Activated T-helper 1 cell treated with anti-CD3 and anti-CD28 coated beads, Interleukin-12 subunit alpha, Interleukin-12 subunit beta, Interleukin-2, Interleukin-4 antibody, amounts not matched to agents 30 ng/mL and 10 ng/mL and 1 ng/mL, durations not matched to agents 14 hours and 24 hours and 36 hours (primary cell): ENCODE data around the gene GALNT18. TPM values are rescaled to one million over a fixed set of nuclear protein-coding genes. Genes with fewer than 3 reads are reported as not detected.

Source experiments
- DNase-seq: peaks from one replicate; pipeline ENCODE4 v3.0.0; 2021; ENCODE audit warnings: low spot score
- H3K27ac Mint-ChIP-seq: one replicate; pipeline ENCODE4 v1.8.0; 2021; ENCODE audit warnings: mild to moderate bottlenecking, mixed read lengths
- H3K27me3 Mint-ChIP-seq: one replicate; pipeline ENCODE4 v1.8.0; 2022; ENCODE audit warnings: mild to moderate bottlenecking, moderate library complexity, mixed read lengths; ENCODE audit not compliant: insufficient read depth
- H3K36me3 Mint-ChIP-seq: one replicate; pipeline ENCODE4 v1.8.0; 2021; ENCODE audit warnings: low read depth, mixed read lengths
- H3K4me1 Mint-ChIP-seq: one replicate; pipeline ENCODE4 v1.8.0; 2021; ENCODE audit warnings: low read depth, mixed read lengths
- H3K4me3 Mint-ChIP-seq: one replicate; pipeline ENCODE4 v1.8.0; 2021; ENCODE audit warnings: mild to moderate bottlenecking, moderate library complexity, mixed read lengths
- H3K9me3 Mint-ChIP-seq: one replicate; pipeline ENCODE4 v1.8.0; 2021; ENCODE audit warnings: mixed read lengths
- intact Hi-C: fragments of 100-400 bp; cut with micrococcal nuclease; formaldehyde crosslinking; loops from one replicate; pipeline ENCODE4 v1.15.1; 2024
- total RNA-seq: library from RNA; stranded (reverse); gene quantifications from 2 replicates; pipeline ENCODE4 v1.2.3, GENCODE V29; 2022

Gene GALNT18
- total RNA-seq, 1 donor from 2014 or later, result 5.3 TPM

GRCh38 chr11:11505190-11505589 is 116.6 kb downstream of the GALNT18 start:
- Mint-ChIP-seq H3K4me1 (no peaks in the 10 kb centered on the region), H3K4me3 (no peak overlapping the region), H3K27me3 (peaks cover 12% of the 10 kb centered on the region), H3K36me3 (no peaks in the 10 kb centered on the region), H3K27ac (no peak overlapping the region), H3K9me3 (no peaks in the 10 kb centered on the region)
- DNase-seq, result no peak
- intact Hi-C loops, result no loop called here

GRCh38 chr11:11504071-11504470 is 117.7 kb downstream of the GALNT18 start:
- H3K36me3 Mint-ChIP-seq, result no peaks in the 10 kb centered on the region
- intact Hi-C loops, result no loop called here
- no peak for DNase-seq
- H3K27ac Mint-ChIP-seq, result no peak overlapping the region
- no peaks in the 10 kb centered on the region for H3K4me1 Mint-ChIP-seq
- H3K27me3 Mint-ChIP-seq, result peaks cover 12% of the 10 kb centered on the region
- no peak overlapping the region for H3K4me3 Mint-ChIP-seq
- H3K9me3 Mint-ChIP-seq, result no peaks in the 10 kb centered on the region

- H3K27me3 Mint-ChIP-seq, result peaks cover 11% of the 10 kb centered on the region
- no peak overlapping the region for H3K4me3 Mint-ChIP-seq
- no peaks in the 10 kb centered on the region for H3K4me1 Mint-ChIP-seq
- DNase-seq, result no peak
- H3K36me3 Mint-ChIP-seq, result no peaks in the 10 kb centered on the region
- no peak overlapping the region for H3K27ac Mint-ChIP-seq
- H3K9me3 Mint-ChIP-seq, result no peaks in the 10 kb centered on the region
- intact Hi-C loops, result no loop called here
These were observed 119.4 kb downstream of the GALNT18 start for GRCh38 chr11:11502263-11502861.

GRCh38 chr11:11501546-11502262 is 120.1 kb downstream of the GALNT18 start:
- intact Hi-C loops, result no loop called here
- no peaks in the 10 kb centered on the region for H3K9me3 Mint-ChIP-seq
- H3K36me3 Mint-ChIP-seq, result no peaks in the 10 kb centered on the region
- H3K27ac Mint-ChIP-seq, result no peak overlapping the region
- no peak overlapping the region for H3K4me3 Mint-ChIP-seq
- no peaks in the 10 kb centered on the region for H3K4me1 Mint-ChIP-seq
- H3K27me3 Mint-ChIP-seq, result peaks cover 11% of the 10 kb centered on the region
- no peak for DNase-seq

GRCh38 chr11:11500744-11501487 is 120.9 kb downstream of the GALNT18 start:
- no peak for DNase-seq
- Mint-ChIP-seq H3K4me1 (no peaks in the 10 kb centered on the region), H3K27ac (no peak overlapping the region), H3K4me3 (no peak overlapping the region), H3K36me3 (no peaks in the 10 kb centered on the region), H3K27me3 (peaks cover 11% of the 10 kb centered on the region), H3K9me3 (no peaks in the 10 kb centered on the region)
- intact Hi-C loops, result no loop called here

GRCh38 chr11:11499300-11499699 is 122.5 kb downstream of the GALNT18 start:
- Mint-ChIP-seq H3K36me3 (no peaks in the 10 kb centered on the region), H3K27me3 (peaks cover 5% of the 10 kb centered on the region), H3K4me3 (no peak overlapping the region), H3K27ac (no peak overlapping the region), H3K9me3 (no peaks in the 10 kb centered on the region), H3K4me1 (no peaks in the 10 kb centered on the region)
- intact Hi-C loops, result no loop called here
- DNase-seq, result no peak

GRCh38 chr11:11498195-11498594 is 123.6 kb downstream of the GALNT18 start:
- Mint-ChIP-seq H3K9me3 (no peaks in the 10 kb centered on the region), H3K27me3 (peaks cover 2% of the 10 kb centered on the region), H3K4me1 (no peaks in the 10 kb centered on the region), H3K4me3 (no peak overlapping the region), H3K27ac (no peak overlapping the region), H3K36me3 (no peaks in the 10 kb centered on the region)
- no peak for DNase-seq
- intact Hi-C loops, result no loop called here

- intact Hi-C loops, result no loop called here
- Mint-ChIP-seq H3K27ac (no peak overlapping the region), H3K9me3 (no peaks in the 10 kb centered on the region), H3K4me1 (peaks cover 6% of the 10 kb centered on the region), H3K36me3 (no peaks in the 10 kb centered on the region), H3K27me3 (peaks cover 2% of the 10 kb centered on the region), H3K4me3 (no peak overlapping the region)
- DNase-seq, result no peak
These were observed 124.9 kb downstream of the GALNT18 start for GRCh38 chr11:11496879-11497278.

GRCh38 chr11:11494348-11494747 is 127.5 kb downstream of the GALNT18 start:
- no peak for DNase-seq
- no peak overlapping the region for H3K4me3 Mint-ChIP-seq
- H3K4me1 Mint-ChIP-seq, result peaks cover 6% of the 10 kb centered on the region
- H3K36me3 Mint-ChIP-seq, result no peaks in the 10 kb centered on the region
- H3K27ac Mint-ChIP-seq, result no peak overlapping the region
- H3K27me3 Mint-ChIP-seq, result peaks cover 2% of the 10 kb centered on the region
- intact Hi-C loops, result no loop called here
- H3K9me3 Mint-ChIP-seq, result no peaks in the 10 kb centered on the region

- Mint-ChIP-seq H3K27me3 (peaks cover 2% of the 10 kb centered on the region), H3K27ac (no peak overlapping the region), H3K9me3 (no peaks in the 10 kb centered on the region), H3K4me3 (no peak overlapping the region), H3K36me3 (no peaks in the 10 kb centered on the region), H3K4me1 (peaks cover 6% of the 10 kb centered on the region)
- intact Hi-C loops, result no loop called here
- DNase-seq, result no peak
These were observed 128.1 kb downstream of the GALNT18 start for GRCh38 chr11:11493698-11494097.

GRCh38 chr11:11491589-11491988 is 130.2 kb downstream of the GALNT18 start:
- Mint-ChIP-seq H3K36me3 (no peaks in the 10 kb centered on the region), H3K27me3 (peaks cover 2% of the 10 kb centered on the region), H3K27ac (no peak overlapping the region)

GRCh38 chr11:11491014-11491413 is 130.8 kb downstream of the GALNT18 start:
- intact Hi-C loops, result no loop called here
- DNase-seq, result no peak
- Mint-ChIP-seq H3K27ac (no peak overlapping the region), H3K27me3 (peaks cover 2% of the 10 kb centered on the region), H3K36me3 (no peaks in the 10 kb centered on the region), H3K4me3 (no peak overlapping the region), H3K9me3 (no peaks in the 10 kb centered on the region), H3K4me1 (peaks cover 6% of the 10 kb centered on the region)

More at GRCh38 chr11:11491589-11491988, 130.2 kb downstream of the GALNT18 start:
- DNase-seq, result no peak
- Mint-ChIP-seq H3K9me3 (no peaks in the 10 kb centered on the region), H3K4me1 (peaks cover 6% of the 10 kb centered on the region), H3K4me3 (no peak overlapping the region)
- intact Hi-C loops, result no loop called here

GRCh38 chr11:11486423-11486822 is 135.4 kb downstream of the GALNT18 start:
- intact Hi-C loops, result no loop called here
- no peaks in the 10 kb centered on the region for H3K4me1 Mint-ChIP-seq
- DNase-seq, result no peak
- H3K4me3 Mint-ChIP-seq, result no peak overlapping the region
- no peaks in the 10 kb centered on the region for H3K9me3 Mint-ChIP-seq
- no peak overlapping the region for H3K27ac Mint-ChIP-seq
- no peaks in the 10 kb centered on the region for H3K36me3 Mint-ChIP-seq
- H3K27me3 Mint-ChIP-seq, result peaks cover 7% of the 10 kb centered on the region
